Neural progenitor cell (in vitro differentiated cells): Measurements from ENCODE around the gene RRN3.

Experiments used
- EZH2 ChIP-seq: fragments of 200-600 bp; sonication (generic); IDR thresholded peaks from 2 replicates; pipeline ENCODE4 v1.6.1; 2017; ENCODE audit warnings: antibody characterized with exemption, mild to moderate bottlenecking, moderate library complexity
- TF ChIP-seq, protein P1 (sequence below): fragments of 200-600 bp; sonication (generic); IDR thresholded peaks from 2 replicates; pipeline ENCODE4 v1.5.1; 2017; ENCODE audit warnings: antibody characterized with exemption, mild to moderate bottlenecking

DNA sequence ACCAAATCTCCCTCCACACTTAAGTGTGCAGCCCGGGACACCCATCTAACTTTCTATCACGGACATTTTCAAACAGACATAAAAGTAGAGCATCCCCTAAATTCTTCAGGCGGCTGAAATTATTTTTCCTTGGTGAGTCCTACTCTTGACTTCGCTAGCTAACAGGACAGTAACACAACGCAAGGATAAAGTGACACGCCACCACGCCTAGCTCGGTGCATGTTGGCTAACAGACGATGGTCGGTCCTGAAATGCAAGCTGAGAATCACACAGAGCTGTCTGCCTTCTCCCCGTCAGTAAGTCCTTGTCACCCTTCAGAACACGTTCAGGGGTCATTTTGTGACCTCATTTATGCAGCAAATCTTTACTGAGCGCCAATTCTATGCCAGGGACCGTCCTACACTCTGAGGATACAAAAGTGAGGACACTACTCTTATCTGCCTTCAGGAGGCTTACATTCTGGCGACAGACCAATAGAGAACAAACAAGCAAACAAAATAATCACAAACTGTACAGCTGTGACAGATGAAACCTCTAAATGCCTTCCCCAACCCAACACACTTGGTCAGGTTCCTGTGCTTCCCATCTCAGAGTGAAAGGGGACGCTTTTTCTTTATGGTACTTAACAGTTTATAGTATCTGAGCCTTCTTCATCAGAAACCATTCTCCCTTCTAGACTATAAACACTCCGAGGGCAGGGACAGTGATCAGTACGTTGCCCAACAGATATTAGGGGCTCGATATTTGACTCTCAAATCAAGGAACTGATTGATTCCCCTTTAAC, 39.5 kb downstream of the RRN3 start:
- TF ChIP-seq, protein P1, sequence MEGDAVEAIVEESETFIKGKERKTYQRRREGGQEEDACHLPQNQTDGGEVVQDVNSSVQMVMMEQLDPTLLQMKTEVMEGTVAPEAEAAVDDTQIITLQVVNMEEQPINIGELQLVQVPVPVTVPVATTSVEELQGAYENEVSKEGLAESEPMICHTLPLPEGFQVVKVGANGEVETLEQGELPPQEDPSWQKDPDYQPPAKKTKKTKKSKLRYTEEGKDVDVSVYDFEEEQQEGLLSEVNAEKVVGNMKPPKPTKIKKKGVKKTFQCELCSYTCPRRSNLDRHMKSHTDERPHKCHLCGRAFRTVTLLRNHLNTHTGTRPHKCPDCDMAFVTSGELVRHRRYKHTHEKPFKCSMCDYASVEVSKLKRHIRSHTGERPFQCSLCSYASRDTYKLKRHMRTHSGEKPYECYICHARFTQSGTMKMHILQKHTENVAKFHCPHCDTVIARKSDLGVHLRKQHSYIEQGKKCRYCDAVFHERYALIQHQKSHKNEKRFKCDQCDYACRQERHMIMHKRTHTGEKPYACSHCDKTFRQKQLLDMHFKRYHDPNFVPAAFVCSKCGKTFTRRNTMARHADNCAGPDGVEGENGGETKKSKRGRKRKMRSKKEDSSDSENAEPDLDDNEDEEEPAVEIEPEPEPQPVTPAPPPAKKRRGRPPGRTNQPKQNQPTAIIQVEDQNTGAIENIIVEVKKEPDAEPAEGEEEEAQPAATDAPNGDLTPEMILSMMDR, result no peak
- no peak for TF ChIP-seq EZH2
